GM21447 (cell line): ENCODE measurements around the gene IL11RA.

ENCODE experiments used
- ATAC-seq: cut with Tn5 transposase; IDR thresholded peaks from one replicate; pipeline ENCODE4 v1.9.1; 2021; ENCODE audit not compliant: unreplicated experiment

The IL11RA gene

DNA sequence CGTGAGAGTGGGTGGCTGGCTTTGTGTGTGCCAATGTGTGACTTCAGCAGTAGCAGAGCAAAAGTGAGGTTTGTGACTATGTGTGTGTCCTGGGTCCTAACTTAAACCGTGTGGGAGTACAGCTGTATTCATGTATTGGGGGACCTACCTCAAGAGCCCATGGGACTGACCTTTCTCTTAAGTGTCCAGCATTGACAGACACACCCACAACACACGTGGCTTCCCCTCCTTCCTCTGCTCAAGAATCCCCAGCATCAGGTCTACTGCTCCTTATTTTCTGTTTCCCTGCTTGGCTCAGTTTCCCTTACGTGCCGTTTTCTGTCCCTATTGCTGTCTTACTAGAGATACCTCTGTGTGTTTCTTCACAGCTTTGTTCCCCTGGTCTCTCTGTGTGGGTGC is 616 bp downstream of the IL11RA start:
- ATAC-seq: no peak

DNA sequence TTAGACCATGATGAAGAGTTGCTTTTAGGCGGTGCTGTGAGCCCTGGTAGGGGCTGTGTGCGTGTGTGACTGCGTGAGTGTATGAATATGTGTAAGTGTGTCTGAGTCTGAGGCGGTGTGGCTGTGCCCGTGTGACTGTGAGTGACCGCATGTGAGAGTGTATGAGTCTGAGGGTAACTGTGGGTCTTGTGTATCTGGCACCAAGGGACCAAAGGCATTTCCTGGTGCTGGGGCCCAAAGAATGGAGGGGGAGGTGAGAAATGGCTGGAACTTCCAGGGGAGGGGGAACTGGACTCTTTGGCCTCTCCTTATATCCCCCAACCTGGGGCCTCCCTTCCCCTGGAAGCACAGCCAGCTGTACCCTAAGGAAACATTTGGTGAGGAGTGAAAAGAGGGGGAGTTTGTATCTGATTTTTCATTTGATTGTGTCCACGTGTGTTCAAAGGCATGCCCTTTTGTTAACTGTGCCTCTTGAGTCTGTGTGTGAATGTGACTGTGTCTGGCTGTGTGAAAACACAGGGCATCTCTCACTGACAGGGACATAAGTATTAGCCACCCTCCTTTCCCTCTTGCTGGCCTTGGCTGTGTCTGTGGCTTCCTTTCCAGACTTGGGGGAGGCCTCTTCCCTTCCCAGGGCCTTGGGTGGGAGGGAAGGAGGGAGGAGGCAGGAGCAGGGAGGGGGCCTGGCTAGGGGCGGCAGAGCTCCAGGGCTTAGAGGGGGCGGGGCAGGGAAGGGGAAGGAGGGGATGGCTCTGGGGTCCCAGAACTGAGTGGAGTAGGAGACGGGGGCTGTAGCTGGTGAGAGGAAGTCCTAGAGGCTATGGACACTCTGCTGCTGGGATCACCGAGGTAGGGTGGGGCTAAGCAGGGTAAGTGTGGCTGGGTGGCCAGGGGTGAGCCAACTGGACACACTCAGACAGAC is 1.4 kb downstream of the IL11RA start:
- ATAC-seq: no peak

DNA sequence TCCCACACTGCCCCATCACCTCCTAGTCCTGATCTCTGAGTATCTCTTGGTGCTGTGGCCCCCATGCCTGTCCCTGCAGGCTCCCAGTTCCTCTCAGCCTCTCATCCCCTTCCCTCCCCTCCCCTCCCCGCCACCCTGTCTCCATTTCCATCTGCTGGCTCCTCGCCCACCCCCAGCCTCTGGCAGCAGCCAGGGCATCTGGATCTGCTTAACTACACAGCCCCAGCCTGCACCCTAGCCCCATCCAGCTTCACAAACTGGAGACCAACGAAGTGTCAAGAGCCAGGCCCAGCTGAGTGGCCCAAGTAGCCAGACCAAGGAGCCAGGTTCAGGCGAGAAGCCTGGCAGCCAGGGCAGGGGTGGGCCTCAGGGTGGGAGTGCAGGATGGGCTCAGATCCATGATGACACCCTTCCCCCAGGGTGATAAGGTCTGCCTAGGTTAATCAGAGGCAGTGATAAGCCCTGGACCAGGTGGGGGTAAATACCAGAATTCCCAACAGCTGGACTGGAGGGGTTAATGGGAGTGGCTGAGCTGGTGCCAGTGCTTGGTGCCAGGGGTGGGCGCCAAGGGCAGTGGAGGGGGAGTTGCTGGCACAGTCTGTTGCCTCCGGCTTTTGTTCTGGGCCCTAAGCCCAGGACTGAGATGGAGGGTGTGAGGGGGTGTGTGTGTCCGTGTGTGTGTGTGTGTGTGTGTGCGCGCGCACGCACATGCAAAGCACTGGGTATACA is 2.5 kb downstream of the IL11RA start:
- no peak for ATAC-seq

DNA sequence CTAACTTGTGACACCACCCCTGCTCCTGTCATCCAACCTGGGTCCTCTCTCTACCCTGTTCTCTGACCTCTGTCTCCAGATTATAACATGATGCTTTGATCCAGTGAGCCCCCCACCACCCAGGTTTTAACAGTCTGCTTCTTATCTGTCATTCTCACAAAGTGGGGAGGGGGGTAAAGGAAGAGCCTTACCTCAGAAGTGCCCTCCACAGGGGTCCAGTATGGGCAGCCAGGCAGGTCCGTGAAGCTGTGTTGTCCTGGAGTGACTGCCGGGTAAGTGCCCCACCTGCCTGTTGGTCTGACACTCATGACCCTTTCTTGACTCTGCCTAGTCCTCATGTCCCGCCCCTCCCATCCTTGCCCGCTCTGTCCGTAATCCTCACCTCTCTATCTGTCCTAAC is 3.4 kb downstream of the IL11RA start:
- no peak for ATAC-seq

DNA sequence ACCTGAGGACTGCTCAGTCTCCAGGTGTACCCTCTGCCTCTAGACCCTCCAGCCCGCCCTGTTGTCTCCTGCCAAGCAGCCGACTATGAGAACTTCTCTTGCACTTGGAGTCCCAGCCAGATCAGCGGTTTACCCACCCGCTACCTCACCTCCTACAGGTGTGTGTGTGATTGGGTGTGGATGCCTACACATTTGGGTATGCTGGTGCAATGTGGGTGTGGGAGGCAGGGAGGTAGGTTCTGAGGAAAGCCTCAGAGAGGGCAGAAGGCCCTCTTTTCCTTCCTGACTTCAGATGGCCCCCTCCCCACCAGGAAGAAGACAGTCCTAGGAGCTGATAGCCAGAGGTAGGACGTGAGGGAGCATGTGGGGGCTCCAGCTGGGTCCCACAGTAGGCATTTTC is 5.0 kb downstream of the IL11RA start:
- no peak for ATAC-seq

DNA sequence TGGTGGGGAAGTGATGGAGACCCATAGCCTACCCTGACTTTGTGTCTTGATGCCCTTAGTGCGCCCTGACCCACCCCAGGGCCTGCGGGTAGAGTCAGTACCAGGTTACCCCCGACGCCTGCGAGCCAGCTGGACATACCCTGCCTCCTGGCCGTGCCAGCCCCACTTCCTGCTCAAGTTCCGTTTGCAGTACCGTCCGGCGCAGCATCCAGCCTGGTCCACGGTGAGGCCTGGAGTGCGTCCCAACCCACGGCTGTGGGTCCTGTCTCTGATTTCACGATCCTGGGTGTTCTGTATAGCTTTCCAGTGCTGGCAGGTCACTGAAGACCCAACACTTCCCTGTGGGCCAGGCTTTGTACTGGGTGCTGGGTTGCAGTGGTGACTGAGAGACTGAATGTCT is 6.5 kb downstream of the IL11RA start:
- no peak for ATAC-seq

DNA sequence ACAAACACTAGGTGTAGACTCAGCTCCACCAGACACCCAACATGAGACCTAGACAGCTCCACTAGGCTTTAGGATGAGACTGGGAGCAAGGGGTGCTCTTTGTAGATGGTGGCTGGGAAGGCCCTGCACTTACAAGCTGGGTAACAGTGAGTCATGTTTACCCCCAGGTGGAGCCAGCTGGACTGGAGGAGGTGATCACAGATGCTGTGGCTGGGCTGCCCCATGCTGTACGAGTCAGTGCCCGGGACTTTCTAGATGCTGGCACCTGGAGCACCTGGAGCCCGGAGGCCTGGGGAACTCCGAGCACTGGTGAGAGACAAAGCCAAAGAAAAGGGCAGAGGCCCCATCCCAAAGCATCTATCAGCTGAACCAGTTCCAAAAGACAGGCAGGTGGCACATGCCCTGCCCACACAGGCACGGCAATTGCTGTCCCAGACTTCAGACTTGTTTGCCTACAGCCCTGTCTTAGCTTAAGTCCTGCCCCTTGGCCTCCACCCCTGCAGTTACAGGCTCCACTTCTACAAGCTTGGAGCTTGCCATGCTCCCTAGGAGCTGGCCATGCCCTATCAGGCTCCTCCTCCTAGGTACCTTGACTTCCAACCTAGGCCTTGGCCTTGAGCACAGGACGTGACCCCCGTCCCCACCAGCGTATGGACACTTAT is 7.7 kb downstream of the IL11RA start:
- ATAC-seq: no peak

DNA sequence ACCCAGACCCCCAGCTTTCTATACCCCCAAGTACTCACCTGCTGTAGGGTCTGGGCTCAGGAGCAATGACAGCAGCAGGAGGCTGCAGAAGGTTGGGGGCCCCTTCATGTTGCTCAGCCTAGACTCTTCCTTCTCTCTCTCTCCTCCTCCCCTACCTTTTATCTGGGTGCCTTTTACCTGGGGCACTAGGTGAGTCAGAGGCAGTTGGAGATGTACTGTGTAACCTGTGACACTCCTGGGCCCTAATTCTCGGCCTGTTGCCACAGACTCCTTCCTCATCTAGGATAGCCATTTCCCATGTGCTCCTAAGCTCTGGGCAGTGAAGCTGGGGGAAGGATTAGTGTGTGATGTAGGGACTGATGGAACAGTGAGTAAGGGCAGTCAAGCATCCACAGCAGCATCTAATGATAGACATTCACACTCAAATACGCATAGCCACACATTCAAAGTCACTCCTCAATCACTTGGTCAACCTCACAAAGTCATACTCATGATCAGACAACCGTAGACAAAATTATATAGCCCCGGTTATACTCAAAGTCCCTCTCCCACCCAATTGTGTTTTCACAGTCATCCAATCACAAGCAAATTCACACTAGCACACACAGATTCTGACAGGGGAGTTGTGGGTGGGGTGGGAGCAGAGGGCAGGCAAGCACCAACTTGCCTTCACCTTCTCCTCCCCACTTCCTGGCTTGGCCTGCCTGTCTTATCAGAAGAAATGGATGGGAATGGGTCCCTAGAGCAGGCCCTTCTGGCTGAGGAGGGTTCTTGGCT is 10.7 kb downstream of the IL11RA start, which contains the start of gene CCL27:
Gene CCL27, minus strand, starts transcription at position 132 of the 777 bp plus-strand sequence. Its CDS starts 24 bp downstream, at position 108.
- no peak for ATAC-seq

DNA sequence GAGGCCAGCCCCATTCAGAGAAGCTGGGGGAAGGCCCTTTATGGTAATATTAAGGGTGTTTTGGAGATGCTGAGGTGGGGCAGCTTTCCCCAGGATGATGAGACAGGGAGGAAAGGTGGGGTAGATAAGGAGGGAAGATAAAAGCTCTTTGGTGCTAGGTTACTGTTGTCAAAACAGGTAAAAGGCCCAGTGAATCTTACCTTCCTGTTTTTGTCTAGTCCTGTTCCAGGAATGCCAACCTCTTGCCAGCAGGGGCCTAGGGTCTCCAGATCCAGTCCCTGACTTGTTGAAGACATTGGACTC is 11.3 kb downstream of the IL11RA start:
- no peak for ATAC-seq

DNA sequence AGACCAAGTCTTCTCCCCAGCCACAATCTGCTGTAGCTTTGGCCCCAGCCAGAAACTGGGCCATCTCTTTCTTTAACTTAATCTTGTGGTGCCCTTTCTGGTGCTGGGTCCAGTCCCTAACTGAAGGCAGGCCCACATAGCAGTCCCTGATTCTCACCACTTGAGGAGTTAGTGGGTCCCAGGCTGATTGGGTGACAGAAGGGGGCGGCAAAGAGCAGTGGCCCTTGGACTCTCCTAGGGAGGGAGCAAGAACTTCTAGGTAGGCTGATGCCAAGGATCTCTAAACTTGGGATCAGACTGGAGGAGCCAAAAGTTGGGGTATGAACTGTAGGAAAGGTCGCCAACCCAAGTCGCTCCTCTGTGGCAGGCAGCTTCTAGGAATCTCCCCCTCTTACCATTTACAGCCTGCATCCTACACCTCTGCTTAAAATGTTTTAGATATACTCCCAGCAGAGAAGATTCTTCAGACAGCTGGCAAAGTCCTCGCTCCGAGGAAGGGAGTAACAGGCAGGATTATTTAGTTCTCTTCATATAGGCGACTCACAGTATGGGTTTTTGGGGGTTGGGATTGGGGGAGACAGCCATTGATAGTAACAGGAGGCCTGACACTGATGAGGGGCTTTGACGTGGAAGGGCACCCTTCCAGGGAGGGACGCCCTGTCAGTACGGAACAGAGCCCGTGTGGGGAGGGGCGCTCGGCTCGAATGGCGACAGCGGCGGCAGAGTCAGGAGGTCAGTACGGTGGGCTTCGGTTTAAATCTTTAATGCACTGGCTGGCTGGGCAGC is 12.5 kb downstream of the IL11RA start:
- ATAC-seq: peak; percentile 56

DNA sequence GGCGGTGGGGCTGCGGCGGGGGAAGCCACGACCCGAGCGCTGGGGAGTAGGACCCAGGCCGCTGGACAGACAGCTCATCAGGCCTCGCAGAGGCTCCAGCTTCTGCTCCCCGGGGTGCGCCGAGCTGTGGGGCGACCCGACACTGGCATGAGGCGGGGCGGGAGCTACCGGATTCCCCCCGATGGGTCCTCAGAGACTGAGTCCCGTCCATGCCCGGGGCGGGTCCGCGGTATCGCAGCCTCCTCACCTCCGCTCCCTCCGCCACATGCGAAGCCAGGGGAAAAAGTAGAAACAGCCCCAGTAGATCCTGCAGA is 13.0 kb downstream of the IL11RA start:
- peak; percentile 14 for ATAC-seq

DNA sequence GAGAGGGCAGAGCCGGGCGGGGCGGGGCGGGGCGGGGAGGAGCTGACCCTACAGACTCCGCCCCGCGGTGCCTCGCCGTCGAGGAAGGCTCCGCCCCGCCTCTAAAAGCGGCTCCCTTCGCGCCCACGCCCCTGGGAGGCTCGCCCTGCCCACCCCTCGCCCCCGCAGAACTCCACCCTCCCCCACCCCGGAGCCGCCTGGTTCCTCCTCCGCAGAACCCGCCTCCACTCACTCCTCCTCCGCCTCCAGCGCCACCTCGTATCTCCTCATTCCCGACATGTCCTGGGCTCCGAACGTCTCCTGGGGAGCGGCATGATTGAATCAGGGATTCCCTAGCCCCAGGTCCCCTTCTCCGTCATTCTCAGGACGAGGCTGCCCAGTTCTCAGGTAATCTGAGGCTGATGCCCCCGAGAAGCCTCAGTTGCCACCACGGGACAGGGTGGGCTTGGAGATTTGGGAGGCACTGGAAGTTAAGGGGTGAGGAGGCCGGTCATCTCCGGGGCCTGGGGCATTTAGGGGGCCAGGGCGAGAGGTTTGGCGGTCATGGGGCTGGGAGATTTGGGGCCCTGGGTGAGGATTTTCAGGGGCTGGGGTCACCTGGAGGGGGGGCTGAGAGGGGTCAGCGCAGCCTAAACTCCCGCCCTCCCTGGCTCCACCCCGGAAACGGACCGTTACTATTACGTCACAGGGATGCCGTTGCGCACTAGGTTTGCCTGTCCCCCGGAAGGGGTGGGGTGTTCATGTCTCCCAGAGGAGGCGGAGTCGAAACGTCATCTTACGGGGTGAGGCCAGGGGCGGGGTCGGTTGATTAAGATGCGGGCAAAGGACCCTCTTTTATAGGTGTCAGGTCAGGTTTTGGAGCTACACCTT is 13.6 kb downstream of the IL11RA start:
- ATAC-seq: peak; percentile 68

DNA sequence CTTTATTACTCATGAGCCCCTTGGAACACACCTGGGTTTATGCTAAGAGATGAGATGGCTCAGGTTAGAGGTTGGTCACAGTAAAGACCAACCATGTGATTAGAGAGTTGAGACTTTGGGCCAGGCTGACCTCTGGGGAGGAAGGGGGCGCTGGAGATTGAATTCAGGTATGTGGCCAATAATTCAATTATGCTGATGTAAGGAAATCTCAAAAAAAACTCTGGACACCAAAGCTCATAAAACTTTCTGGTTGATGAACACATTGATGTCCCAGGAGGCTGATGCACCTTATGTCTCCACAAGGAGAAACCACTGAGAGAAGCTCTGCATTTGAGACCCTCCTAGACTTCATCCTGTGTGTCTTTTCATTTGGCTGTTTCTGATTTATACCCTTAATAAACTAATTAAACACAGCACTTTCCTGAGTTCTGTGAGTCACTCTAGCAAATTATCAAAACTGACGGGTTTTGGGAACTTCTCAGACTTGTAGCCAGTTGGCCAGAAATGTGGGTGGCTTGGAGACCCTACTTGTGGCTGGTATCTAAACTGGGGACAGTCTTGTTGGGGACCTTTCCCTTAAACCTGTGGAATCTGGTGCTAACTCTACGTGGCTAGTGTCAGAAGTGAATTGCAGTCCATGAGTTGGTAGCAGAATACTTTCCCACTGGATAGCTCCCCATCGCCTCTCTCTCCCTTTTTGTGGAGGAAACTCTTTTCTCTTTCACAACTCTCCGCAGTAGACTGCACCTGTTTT is 18.0 kb downstream of the IL11RA start:
- ATAC-seq: no peak

DNA sequence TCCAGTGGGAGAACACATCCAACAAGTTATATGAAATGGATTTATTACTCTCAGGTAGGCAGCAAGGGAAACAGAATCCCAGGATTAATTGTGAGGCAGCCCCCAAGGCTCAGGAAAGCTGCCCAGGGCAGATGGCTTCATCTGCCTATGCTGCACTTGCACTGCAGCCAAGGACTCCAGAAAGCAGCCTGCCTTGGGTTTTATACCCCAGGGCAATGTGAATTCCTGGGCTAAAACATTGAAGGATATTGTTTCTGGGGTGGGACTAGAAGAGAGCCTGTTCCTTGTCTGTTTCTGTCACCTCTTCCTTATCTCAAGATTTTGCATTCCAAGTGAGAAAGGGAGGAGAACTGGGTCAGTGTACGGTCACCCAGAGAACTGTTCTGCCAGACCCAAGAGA is 19.3 kb downstream of the IL11RA start:
- ATAC-seq: no peak

DNA sequence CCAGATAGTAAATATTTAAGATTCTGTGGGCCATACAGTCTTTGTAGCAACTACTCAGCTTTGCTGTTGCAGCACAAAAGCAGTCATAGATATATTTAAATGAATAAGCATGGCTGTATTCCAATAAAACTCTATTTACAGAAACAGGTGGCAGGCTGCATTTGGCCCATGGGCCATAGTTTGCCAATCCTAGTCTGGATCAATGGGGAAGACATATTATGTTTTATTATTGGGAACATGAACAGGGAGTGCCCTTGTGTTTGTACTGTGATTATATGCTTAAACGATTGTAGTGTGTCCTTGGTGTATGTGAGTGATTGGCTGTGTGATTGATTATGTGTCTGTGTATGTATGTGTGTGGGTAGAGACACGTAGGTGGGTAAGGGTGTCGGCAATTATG is 22.5 kb downstream of the IL11RA start:
- ATAC-seq: no peak

DNA sequence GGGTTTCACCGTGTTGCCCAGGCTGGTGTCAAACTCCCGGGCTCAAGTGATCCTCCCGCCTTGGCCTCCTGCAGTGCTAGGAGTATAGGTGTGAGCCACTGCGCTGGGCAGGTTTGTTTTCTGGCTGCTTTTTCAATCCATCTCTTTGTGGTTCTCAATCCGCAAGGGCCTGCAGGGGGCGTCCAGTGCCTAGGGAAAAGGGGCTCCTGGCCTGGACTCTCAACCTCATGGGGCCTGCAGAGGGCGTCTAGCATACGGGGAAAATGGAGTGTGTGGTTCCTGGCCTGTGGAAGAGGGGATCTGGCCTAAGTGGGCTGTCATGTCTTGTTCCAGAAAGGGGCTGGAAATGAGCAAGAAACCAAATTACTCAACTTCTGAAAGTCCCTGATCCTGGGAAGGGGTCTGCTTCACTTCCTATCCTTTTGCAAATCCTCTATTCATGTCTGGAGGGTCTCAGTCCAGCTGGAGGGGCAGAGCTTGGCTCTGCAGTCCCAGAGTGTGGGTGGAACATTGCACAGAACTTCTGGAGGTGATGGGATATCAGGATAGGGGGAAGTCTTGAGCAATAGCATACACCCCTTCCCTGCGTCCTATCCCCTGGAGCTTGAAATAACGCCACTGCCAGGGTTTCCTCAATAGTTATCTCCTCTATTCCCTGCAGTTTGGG is 23.2 kb downstream of the IL11RA start:
- ATAC-seq: no peak

DNA sequence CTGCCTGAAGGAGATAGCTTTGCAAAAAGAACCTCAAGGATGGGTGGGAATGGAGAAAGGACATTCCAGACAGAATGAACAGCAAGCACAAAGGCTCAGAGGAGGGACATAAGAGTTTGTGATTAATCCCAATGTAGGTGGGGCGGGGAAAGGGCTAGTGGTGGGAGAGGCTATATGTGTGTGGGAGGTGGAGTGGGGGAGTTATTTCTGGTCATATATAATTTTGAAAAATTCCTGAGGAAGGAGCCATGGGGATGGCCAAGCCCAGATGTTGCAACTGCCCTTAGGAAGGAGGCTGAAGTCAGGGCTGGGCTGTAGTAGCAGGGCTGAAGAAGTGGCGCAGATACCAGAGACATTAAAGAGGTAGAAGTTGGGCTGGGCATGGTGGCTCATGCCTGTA is 23.9 kb downstream of the IL11RA start:
- ATAC-seq: no peak

DNA sequence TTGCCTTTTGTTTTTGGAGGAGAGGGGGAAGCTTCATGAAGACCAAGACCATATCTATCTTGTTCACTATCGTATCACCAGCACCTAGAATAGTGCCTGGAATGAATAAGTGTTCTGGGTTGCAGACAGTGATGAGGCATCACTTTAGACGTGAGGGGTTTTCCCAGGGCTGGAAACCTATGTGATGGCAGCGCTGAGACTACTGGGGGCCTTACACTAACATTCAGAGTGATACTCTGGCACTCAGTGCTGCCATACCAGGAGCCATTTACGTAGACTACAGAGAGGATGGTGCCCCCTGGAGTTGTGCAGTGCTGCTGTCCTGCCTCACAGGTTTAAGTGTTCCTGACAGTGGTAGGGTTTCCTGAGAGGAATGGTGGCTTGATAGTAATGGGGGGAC is 32.2 kb downstream of the IL11RA start:
- ATAC-seq: no peak
